Hepatocyte (in vitro differentiated cells): Measurements from ENCODE around the gene B4GALT5.

Experiments used
- EZH2 ChIP-seq: fragments of 200-600 bp; sonication (generic); IDR thresholded peaks from 2 replicates; pipeline ENCODE4 v1.6.1; 2016; ENCODE audit warnings: antibody characterized with exemption, mild to moderate bottlenecking, borderline replicate concordance
- EZH2phosphoT487 ChIP-seq: fragments of 200-600 bp; sonication (generic); IDR thresholded peaks from one replicate; pipeline ENCODE4 v1.6.1; 2018; ENCODE audit warnings: antibody characterized with exemption, mild to moderate bottlenecking, low read depth, moderate library complexity; ENCODE audit not compliant: unreplicated experiment, severe bottlenecking
- TF ChIP-seq, protein P1 (sequence below): fragments of 200-600 bp; sonication (generic); IDR thresholded peaks from 2 replicates; pipeline ENCODE4 v1.5.1; 2016; ENCODE audit warnings: antibody characterized with exemption, mild to moderate bottlenecking; ENCODE audit not compliant: poor library complexity

GRCh38 chr20:49712996-49713752, 504 bp downstream of the B4GALT5 start:
- TF ChIP-seq, protein P1, sequence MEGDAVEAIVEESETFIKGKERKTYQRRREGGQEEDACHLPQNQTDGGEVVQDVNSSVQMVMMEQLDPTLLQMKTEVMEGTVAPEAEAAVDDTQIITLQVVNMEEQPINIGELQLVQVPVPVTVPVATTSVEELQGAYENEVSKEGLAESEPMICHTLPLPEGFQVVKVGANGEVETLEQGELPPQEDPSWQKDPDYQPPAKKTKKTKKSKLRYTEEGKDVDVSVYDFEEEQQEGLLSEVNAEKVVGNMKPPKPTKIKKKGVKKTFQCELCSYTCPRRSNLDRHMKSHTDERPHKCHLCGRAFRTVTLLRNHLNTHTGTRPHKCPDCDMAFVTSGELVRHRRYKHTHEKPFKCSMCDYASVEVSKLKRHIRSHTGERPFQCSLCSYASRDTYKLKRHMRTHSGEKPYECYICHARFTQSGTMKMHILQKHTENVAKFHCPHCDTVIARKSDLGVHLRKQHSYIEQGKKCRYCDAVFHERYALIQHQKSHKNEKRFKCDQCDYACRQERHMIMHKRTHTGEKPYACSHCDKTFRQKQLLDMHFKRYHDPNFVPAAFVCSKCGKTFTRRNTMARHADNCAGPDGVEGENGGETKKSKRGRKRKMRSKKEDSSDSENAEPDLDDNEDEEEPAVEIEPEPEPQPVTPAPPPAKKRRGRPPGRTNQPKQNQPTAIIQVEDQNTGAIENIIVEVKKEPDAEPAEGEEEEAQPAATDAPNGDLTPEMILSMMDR: no peak
- TF ChIP-seq EZH2: no peak
- TF ChIP-seq EZH2phosphoT487: no peak
